Measurements from ENCODE around the gene TINAGL1.

TINAGL1 gene

DNA sequence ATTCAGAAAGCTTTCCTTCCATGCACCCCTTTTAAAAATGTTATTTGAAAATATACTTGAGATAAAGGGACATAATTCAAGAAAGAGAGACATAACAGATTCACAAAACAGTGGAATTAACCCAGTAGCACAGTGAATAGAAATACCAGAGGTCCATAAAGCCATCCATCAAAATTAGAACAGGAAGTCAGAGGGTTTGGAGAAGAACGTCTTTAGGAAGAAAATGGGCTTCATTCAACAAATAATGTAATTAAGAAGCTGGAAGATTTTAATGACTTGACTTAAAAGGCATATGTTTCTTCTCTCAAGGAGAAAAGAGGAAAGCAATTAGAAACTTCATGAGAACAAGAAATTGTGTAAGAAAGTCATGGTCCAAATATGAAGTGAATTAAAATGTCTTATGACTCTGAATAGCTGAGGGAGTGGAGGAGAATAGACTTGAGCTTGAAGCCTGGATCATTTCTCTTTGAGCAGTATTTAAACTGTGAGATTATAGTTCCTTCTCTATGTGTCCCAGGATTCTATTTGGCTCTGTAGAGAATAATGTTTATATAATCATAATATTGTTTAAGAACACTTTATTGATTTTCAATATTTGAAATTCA lies 33.3 kb downstream of the TINAGL1 start:
- DNase-seq: no peak

DNA sequence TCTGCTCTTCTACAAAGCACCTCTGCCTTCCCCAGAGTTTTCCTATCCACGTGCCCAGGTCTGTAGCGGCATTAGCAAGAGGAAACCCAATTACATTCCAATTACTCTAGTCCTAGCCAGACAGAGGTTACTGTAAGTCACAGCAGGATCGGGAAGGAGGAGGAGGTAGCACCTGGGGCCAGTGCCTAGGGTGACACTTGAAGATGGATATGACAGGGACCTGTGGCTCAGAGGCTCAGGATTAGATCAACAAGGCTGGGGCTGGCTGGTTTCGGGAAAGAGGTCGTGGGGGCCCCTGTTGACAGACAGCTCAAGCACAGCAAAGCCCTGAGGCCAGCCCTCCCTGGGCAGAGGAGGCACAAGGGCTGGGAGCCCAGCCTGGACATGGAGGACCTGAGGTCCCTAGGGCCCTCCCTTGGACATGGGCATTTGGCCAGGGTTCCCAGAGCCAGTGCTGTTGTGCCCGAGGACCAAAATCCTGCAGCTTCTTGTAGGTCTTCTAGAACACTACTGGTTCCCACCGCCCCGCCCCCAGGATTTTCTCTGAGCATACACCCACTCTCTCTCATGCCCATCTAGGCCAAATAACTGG lies 38.2 kb downstream of the TINAGL1 start:
- DNase-seq: no peak

DNA sequence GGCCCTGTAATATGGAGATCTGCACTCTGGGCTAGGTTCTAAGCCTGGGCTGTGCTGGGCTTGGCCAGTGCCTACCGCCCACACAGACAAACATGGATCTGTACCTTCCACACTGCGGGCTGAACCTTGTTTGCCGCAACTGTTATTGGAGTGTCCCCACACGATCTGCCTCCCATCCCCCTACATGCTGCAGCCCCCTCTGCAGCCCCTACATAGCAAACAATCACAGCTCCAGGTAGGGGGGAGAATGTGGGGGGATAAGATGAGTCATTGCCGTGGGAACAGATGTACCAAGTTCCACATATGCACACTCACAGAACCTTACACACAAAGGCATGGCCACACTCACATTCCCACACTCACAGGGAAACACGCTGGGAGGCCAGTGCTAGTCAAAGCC lies 39.1 kb downstream of the TINAGL1 start:
- no peak for DNase-seq

DNA sequence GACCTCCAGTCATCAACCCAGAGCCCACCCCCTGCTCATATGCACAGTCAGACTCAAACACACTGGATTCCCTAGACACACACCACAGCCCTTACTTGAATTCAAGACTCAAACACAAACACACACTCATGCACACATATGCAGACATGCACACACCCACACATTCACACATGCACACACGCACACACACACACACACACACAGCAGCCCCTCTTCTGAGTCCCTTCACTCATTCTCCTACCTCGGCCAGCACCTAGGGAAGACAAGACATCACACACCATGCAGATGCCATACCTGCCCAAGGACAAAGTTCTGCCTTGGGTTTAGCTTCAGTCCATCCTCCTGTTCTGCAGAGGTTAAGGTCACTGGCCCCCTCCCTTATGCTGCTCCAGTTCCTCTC lies 39.6 kb downstream of the TINAGL1 start:
- no peak for DNase-seq

DNA sequence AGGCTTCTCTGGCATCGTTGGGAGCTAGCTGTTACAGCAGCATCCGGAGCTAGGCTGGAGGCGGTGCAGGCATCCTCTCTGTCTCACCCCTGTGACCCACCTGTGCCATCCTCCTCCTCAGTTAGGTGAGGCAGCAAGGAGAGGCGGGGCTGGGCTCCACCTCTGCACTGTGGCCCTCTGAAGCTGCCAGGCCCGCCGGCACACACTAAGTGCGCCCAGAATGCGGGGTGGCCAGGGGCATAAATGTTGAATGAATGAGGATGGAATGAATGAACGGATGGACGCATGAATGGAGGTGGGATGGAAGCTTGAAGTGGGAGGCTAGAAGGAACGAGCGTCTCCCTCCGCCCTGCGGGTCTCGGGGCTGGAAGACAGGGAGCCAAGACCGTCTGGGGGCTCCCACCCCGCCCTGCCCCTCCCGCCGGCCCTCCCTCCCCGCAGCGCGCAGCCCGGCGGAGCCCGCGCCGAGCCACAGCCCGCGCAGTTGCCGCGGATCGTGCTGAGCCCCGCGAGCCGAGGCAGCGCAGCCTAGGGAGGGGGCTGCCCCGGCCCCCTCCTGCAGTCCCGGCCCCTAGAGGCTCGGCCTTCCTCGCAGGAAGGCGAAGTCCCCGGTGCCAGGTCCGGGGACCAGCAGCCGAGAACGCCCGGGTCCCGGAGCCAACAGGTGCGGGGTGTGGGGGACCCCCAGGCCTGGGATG lies 41.1 kb downstream of the TINAGL1 start, which contains the start of gene HCRTR1:
Gene HCRTR1, plus strand, starts transcription at position 472 of the 698 bp plus-strand sequence. CDS start 1,504 bp downstream, outside the sequence.
- DNase-seq: no peak

DNA sequence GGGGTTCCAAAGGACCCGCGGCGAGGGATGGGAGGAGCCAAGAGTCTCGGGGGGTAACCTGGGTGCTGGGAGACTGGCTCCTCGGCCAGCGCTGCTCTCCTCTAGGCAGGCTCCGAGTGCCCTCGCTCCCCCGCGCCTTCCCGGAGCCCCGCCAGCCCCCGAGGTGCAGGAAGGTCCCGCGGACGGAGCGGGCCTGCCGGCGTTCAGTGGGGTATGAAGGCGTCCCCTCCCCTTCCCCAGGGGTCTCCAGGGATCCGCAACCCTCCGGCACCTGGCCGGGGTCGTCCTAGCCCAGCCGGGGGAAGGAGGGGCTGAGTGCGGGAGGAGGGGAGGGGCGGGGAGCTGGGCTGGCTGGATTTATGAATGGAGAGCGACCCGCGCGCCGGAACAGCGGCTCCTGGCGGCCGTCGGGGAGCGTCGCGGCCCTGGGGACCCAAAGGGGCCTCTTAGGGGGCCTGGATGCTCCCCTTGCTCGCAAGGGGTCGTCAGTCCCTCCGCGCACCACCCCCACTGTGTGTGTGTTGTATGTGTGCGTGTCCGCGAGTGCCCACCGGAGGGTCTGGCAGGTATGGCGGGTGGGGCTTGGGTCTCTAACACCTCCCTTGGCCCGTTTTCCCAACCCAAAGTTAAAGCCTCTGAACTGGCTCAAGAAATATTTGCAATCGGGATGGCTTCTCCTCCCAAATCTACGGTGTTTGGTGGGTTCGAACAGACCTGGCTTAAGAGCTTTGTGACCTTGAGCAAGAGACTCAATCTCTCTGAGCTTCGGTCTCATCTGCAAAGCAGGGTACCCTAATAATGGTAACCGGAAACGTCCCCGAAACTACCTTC lies 41.8 kb downstream of the TINAGL1 start:
- DNase-seq: peak; percentile 34

DNA sequence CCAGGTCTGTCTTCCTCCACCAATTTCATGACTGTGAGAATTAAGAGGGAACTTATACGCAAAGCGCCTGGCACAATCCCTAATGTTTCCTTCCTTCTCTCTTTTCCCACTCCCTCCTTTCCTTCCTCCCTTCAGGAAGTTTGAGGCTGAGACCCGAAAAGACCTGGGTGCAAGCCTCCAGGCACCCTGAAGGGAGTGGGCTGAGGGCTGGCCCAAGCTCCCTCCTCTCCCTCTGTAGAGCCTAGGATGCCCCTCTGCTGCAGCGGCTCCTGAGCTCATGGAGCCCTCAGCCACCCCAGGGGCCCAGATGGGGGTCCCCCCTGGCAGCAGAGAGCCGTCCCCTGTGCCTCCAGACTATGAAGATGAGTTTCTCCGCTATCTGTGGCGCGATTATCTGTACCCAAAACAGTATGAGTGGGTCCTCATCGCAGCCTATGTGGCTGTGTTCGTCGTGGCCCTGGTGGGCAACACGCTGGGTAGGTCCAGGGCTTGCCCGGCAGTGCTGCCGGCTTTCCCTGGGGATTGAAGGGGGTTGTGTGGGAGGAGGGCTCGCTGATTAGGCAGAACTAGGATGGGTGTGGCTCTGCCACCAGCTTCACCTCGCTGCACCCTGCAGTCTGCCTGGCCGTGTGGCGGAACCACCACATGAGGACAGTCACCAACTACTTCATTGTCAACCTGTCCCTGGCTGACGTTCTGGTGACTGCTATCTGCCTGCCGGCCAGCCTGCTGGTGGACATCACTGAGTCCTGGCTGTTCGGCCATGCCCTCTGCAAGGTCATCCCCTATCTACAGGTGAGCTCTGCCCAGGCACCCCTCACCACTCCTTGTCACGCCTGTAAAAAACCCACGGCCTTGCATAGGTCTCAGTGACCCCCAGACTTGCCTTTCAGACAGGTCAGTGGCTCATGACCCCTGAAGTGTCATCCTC lies 42.9 kb downstream of the TINAGL1 start:
- no peak for DNase-seq

DNA sequence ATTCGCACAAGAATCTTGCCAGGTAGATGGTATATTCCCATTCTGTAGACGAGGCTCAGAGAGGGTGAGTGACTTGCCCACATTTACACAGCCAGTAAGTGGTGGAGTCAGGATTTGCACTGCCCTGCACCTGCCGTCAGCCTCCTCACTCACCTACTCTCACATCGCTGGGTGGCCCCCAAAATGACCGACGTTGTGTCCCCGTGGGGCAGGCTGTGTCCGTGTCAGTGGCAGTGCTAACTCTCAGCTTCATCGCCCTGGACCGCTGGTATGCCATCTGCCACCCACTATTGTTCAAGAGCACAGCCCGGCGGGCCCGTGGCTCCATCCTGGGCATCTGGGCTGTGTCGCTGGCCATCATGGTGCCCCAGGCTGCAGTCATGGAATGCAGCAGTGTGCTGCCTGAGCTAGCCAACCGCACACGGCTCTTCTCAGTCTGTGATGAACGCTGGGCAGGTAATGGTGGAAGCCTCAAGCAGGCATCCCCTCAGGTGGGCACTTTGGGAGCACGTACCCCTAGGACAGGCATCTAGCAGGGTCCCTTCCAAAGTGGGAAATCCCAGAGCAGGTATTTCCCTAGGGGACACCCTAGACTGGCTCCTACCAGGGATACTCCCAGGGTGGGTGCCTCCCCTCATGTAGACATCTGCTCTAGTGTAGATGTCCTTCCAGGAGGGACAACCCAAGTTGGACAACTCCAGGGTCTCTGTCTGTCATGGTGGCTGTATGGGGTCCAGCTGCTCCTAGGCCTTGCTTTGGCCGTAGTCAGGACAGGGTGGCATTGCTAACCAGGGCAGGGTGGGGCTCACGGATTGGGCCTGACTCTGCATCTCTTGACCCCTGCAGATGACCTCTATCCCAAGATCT lies 44.5 kb downstream of the TINAGL1 start:
- no peak for DNase-seq

DNA sequence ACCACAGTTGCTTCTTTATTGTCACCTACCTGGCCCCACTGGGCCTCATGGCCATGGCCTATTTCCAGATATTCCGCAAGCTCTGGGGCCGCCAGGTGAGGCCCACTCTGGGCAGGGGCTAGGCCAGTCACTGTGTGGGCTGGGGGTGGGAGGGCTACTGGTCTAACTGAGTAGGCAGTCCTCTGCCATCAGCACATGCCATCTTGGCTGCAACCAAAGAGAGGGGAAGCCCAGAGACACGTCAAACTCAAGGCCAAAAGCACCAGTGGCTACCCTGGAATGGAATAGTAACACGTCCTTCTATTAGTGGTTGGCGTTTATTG lies 45.1 kb downstream of the TINAGL1 start:
- DNase-seq: no peak

DNA sequence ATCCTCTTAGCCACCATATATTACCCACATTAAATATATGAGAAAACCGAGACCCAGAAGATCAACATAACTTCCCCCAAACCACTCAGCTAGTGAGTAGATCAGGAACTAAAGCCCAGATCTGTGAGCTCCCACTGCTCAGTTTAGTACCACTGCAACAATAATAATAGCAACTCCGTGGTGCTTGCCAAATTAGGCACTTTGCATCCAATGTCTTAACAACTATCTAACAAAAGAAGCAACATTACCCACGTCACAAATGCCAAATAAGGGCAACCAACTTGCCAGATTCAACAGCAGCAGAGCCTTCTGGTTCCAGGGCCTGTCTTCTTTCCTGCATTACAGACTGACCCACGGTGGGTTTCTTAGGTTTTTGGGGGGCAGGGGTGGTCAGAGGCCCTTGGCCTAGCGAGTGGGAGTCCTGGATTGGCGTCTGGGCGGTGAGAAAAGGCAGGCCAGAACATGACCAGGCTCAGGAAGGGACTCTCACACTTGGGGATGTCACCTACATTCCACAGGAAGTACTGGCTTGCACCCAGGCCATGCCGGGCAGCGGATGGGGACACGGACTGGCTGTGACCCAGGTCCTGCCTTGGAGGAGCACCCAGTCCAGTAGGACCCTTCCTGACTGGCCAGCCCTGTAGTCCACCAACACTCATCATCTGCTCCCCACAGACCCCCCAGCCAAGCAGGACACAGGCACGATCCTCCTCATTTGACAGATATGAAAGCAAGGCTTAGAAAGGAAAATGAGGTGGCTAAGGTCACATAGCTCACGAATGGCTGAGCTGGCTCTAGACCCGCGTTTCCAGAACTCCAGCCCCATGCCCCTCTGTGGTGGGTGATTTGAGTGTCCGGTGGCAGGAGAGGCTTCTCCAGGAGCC lies 45.8 kb downstream of the TINAGL1 start:
- DNase-seq: no peak

DNA sequence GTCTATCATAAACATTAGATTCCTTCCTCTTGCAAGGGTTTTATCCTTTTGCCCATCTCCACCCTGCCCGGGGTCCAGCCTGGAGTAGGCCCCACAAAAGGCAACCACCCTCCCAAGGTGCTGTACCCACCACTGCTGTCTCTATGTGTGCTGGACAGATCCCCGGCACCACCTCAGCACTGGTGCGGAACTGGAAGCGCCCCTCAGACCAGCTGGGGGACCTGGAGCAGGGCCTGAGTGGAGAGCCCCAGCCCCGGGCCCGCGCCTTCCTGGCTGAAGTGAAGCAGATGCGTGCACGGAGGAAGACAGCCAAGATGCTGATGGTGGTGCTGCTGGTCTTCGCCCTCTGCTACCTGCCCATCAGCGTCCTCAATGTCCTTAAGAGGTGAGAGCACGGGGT lies 47.0 kb downstream of the TINAGL1 start:
- no peak for DNase-seq

DNA sequence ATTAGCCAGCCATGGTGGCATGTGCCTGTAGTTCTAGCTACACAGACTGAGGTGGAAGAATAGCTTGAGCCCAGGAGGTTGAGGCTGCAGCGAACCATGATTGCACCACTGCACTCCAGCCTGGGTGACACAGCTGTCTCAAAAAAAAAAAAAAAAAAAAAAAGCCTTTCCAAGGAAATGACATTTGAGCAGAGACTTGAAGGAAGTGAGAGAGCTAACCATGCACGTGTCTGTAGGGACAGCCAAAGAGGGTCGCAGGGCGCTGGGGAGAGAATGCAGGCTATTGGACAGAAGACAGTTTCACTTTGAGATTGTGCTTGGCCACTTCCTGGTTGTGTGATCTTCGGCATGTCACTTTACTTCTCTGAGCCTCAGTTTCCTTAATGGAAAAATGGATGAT lies 48.0 kb downstream of the TINAGL1 start:
- DNase-seq: no peak

DNA sequence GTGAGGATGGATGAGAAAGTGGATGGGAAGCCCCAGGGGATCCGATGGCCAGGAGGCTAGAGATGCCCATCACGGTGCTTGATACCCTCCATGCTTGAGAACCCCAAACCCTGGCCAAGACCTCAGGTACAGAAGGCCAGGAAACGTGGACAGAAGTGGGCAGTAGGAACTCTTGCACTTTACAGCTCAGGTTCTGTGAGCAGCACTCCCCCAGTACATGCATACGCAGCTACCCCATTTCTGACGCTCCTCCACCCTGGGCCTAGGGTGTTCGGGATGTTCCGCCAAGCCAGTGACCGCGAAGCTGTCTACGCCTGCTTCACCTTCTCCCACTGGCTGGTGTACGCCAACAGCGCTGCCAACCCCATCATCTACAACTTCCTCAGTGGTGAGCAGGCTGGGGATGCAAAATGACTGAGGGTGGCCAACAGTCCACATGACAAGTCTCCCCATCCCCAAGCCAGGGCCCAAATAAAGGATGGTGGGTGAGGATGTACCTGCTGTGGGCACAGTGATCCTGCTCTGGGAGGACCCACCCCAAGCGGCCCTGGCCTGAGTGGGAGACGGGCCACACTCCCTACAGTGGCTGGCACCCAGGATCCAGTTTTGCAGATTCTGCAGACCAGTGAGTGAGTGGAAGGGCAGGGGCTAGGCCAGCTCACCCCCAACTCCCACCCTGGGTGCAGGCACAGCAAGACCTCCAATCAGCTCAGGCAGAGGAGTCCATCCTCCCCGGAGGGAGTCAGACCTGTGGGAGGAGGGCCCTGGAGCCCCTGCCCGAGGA lies 48.6 kb downstream of the TINAGL1 start:
- no peak for DNase-seq

DNA sequence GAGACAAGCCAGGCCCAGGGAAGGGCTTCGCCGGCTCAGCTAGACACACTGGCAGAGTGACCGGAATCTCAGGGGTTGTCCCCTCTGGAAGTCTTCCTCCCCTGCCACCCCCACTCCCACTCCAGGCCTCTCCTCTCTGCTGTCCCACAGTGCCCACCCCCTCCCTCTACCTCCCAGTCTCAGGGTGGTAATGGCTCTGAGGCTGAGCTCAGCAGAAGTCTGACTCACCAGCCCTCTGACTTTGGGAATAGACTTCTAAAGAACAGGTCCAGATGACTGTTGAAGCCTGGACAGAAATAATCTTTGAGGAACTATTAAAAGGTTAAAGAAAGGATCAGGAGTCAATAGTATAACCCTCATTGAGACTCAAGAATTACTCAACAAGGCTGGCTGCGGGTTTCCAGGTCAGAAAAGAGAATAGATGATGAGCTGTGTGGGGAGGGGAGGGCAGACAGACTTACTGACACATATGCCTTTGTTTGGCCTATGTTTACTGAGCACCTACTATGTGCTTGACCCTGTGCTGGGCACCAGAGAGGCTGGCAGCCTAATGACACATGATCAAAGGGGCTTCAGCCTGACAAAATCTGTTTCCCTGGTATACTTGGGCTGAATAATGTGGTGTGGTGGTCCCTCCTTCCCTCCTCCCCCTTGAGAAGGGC lies 49.4 kb downstream of the TINAGL1 start:
- DNase-seq: no peak

DNA sequence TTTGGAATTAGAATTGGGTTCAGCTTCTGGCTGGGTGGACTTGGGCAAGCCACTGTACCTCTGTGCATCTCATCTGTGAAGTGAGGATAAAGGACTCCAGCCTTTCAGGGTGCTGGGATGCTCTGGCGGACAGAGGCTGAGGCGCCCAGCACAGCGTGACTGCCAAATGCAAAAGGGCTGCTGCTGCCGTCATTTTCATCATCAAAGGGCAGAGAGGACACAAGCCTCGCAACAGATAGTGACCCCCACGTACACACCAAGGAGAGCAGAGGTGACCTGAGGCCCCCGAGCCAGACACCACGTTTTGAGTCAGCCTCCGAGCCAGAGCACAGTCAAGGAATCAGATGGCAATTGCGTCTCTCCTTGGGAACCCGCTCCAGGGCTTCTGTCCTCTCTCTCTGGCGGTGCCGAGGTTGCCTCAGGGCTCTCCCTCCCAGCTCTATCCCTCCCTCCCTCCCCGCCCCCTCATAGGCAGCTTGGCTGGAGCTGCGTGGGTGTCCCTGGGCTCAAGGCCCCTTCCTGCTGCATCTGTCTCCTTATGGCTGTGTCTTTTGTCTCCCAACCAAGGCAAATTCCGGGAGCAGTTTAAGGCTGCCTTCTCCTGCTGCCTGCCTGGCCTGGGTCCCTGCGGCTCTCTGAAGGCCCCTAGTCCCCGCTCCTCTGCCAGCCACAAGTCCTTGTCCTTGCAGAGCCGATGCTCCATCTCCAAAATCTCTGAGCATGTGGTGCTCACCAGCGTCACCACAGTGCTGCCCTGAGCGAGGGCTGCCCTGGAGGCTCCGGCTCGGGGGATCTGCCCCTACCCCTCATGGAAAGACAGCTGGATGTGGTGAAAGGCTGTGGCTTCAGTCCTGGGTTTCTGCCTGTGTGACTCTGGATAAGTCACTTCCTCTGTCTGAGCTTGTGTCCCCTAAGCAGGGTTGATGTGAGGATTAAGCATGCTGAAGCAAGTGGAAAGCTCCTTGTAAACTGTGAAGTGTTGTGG lies 50.2 kb downstream of the TINAGL1 start:
- DNase-seq: no peak

DNA sequence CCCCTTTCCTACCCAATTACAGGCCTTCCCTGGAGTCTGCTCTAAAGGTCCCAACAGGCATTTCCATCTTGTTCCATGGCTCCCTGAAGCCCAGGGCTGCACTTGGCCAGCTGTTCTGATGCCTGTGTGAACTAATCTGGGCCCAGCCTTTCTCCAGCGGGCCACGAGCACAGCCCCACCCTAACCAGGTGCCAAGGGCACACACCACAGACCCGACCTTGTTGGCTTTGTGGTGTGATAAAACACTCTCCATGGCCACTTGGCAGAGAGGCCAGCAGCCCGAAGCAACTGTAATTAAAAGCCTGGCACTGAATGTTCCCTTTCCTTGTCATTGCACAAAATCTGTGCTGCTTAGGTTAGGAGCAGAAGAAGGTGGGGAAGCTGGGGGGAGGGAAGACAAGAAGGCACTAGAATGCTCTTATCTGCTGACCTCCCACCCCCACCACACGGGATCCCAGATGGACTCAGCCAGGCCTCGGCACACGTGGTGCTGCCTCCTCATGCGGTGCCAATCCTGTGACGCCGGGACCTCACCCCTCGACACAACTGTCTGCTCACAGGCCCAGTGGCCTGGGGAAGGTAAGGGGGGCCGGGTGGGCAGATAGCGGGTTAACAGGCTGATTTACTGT lies 51.1 kb downstream of the TINAGL1 start:
- no peak for DNase-seq

DNA sequence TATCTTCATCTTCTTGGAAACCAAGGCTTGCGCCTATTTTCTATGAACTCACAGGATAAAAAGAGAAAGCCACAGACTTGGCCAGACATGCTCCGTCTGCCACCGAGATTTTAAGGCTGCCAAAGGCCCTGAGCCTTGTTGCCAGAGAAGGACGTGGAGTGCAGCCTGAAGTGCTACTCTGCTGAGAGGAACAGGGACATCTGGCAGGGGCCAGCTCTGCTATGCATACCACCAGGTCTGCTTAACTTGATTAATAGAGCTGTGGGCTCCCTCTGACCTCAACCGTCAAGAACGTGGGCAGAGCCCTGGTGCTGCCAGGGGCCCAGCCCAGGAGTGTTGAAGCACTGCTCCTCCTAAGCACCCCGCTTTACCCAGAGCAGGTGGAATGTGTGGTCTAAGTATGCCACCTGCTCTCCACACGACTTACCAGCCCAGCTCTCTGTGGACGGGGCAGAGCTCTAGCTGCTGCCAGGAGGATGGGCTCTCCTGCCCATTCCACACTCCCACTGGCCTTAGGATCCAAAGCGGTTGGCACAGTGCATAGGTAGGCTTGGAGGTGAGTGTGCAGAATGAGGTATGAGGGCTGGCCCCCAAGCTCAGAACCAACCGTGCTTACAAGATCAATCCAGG lies 51.7 kb downstream of the TINAGL1 start:
- no peak for DNase-seq
